Dendritic cell treated with granulocyte-macrophage colony-stimulating factor and Interleukin-4, amounts not matched to agents 40 ng/mL and 50 ng/mL, for 4 days (primary cell): ENCODE measurements around the gene RTEL1.
"Not testable (repeated sequence)": the region's sequence is repeated elsewhere in the genome, so short reads cannot be mapped to it uniquely, and the experiment has no call there.

Experiments used
- H3K27ac Mint-ChIP-seq: one replicate; pipeline ENCODE4 v1.8.0; 2022; ENCODE audit warnings: mild to moderate bottlenecking, mixed read lengths
- H3K27me3 Mint-ChIP-seq: one replicate; pipeline ENCODE4 v1.8.0; 2022; ENCODE audit warnings: mild to moderate bottlenecking, mixed read lengths
- H3K36me3 Mint-ChIP-seq: one replicate; pipeline ENCODE4 v1.8.0; 2022; ENCODE audit warnings: low read depth, mixed read lengths
- H3K4me1 Mint-ChIP-seq: one replicate; pipeline ENCODE4 v1.8.0; 2022; ENCODE audit warnings: low read depth, mixed read lengths
- H3K4me3 Mint-ChIP-seq: one replicate; pipeline ENCODE4 v1.8.0; 2022; ENCODE audit warnings: mild to moderate bottlenecking, moderate library complexity, mixed read lengths
- H3K9me3 Mint-ChIP-seq: one replicate; pipeline ENCODE4 v1.8.0; 2022; ENCODE audit warnings: mixed read lengths
- intact Hi-C: fragments of 100-400 bp; cut with micrococcal nuclease; formaldehyde crosslinking; loops from one replicate; pipeline ENCODE4 v1.15.0; 2022

Gene RTEL1

DNA sequence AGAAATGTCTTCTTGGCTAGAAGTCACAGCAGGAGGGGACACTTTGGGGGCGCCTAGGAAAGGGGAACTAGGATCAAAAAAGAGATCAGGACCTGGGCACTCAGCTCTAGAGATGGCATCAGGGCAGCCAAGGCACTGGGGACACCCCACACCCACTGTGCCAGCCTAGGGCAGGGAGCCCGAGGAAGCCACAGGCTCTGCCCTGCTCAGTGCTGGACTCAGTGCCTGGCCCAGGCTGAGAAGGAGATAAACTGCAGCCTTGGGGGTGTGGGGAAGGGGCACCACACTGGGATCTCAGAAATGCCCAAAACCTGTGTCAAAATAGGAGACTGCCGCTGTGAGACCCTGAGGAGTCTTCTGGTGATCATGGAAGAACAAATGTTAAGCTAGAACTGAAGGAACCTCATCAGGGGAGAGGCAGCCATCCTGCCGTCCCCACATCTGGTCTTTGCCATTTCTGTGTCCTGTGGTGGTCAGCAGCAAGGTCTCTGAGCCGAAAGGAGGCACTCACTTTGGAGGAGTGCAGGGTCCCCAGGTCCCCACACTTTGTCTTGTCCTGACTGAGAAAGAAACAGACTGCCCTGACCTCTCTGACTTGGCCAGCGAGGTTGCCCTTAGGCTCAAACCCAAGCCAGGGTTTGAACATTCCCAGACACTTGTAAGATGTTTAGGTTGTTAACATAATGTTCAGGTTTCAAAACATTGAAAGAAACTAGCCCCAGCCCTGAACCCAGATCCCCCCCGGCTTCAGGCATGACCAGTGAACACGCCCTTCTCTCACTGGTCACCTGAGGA, 47.3 kb downstream of the RTEL1 start:
- H3K4me1 Mint-ChIP-seq = peaks cover 40% of the 10 kb centered on the region
- no peak overlapping the region for H3K27ac Mint-ChIP-seq
- H3K9me3 Mint-ChIP-seq = no peaks in the 10 kb centered on the region
- no peak overlapping the region for H3K4me3 Mint-ChIP-seq
- no peaks in the 10 kb centered on the region for H3K27me3 Mint-ChIP-seq
- intact Hi-C loops = no loop called here
- H3K36me3 Mint-ChIP-seq = peaks cover 85% of the 10 kb centered on the region

DNA sequence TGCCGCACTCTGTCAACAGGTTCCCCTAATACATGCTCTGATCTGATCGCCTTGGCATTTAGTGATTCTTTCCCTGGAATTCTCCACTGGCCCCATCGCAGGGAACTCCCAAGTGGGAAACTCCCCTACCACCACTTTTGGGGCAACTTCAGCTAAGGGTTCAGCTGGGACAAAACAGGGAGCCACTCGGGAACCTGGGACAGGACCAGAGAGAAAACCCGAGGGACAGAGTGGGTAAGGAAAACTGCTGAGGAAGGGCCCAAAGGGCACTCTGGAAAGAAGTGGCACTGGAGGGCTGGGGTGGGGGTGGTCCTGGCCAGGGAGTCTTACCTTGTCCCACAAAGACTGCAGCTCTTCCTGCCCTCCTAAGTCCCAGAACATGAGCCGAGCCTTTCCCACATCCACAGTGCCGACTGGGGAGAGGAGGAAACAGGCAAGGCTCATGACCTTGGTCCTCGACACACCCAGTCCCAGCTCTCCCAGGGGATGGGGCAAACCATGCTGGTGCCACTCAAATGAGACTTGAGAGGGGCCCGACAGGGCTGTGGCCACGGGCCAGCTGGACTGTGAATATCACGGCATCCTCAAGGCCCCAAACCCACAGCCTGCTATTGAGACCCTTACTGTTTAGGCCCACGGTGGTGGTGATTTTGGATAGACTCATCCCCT, 48.0 kb downstream of the RTEL1 start:
- no peaks in the 10 kb centered on the region for H3K27me3 Mint-ChIP-seq
- peak overlapping the region; percentile 82 for H3K4me3 Mint-ChIP-seq
- H3K36me3 Mint-ChIP-seq = peaks cover 88% of the 10 kb centered on the region
- intact Hi-C loops = no loop called here
- H3K9me3 Mint-ChIP-seq = no peaks in the 10 kb centered on the region
- H3K4me1 Mint-ChIP-seq = peaks cover 48% of the 10 kb centered on the region
- H3K27ac Mint-ChIP-seq = peak overlapping the region; percentile 85

DNA sequence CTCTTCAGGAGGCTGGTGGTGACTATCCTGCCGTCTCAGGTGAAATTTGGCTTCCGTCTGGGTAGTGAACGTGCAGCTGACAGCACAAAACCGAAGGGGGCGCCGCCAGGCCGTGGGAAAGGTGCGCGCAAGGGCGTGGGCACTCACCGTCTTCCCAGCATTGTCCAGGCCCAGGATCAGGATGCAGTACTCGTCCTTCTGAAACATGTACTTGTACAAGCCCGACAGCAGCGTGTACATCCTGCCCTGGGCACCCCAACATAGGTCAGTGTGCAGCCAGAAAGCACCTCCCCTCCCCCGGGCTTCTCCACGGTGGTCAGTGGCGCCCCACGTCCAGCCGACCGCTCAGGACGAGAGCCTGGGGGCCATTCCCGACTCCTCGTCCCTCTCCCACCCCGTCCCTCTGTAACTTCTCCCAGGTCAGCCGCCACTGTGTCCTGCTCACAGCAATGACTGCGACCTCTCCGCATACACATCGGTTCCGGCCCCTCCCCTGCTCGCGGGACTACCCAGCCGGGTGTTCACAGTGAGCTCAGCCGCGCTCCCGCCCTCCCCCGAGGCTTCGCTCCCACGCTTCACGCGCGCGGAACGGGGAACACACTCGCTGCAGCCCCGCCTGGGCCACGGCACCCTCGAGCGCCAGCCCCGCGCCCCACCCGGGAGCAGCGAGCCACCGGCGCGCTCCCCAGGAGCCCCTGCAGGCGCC, 48.9 kb downstream of the RTEL1 start:
- intact Hi-C loops = no loop called here

DNA sequence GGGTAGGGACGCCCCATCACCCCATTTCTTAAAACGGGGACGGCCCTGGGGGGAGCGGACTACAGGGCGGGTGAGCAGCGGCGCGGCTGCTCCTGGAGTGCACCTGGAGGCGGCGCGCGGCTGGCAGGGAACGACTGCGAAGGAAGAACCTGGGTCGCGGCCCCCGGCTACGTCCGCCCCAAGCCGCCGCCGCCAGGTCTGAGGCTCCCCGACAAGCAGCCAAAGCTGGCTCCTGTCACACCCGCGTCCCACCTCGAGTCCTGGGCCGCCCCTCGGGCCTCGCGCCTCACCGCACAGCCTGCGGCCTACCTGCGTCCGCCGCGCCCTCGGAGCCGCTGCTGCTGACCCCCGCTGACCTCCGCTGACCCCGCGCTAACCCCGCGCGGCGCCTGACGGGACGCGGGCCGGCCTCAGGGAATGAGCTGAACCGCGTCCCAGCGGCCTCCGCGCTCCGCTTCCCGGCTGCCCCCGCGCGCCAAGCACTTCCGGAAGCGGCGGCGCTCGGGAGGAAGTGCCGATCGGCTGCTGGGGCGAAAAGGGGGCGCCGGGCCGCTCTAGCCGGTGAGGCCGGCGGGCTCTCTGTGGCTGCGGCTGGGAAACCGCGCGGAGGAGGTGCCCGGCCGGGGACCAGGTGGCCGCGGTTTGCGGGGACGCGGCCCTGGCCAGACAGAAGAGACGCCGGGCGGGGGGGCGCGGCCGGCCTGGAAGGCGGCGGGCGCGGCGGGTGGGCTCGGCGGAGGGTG, 49.6 kb downstream of the RTEL1 start, which contains the start of the genes ARFRP1 and ZGPAT:
Gene ARFRP1 (minus strand): TSS at position 419 of the 743 bp plus-strand sequence. CDS start 885 bp downstream, outside the sequence.
Gene ZGPAT (plus strand): TSS at position 482 of the 743 bp plus-strand sequence. CDS start 542 bp downstream, outside the sequence.
- intact Hi-C loops = no loop called here
- H3K4me3 Mint-ChIP-seq = peak within 1 kb of the TSS; percentile 82
- H3K27ac Mint-ChIP-seq = peak within 1 kb of the TSS; percentile 85
- peaks cover 94% of the 10 kb centered on the region for H3K36me3 Mint-ChIP-seq
- H3K27me3 Mint-ChIP-seq = no peaks in the 10 kb centered on the region
- H3K4me1 Mint-ChIP-seq = peaks cover 58% of the 10 kb centered on the region
- H3K9me3 Mint-ChIP-seq = peaks cover 7% of the 10 kb centered on the region

More for the DNA sequence above, 48.9 kb downstream of the RTEL1 start:
- peaks cover 94% of the 10 kb centered on the region for H3K36me3 Mint-ChIP-seq
- peaks cover 1% of the 10 kb centered on the region for H3K9me3 Mint-ChIP-seq
- peaks cover 51% of the 10 kb centered on the region for H3K4me1 Mint-ChIP-seq
- peak overlapping the region; percentile 82 for H3K4me3 Mint-ChIP-seq
- peak overlapping the region; percentile 85 for H3K27ac Mint-ChIP-seq
- H3K27me3 Mint-ChIP-seq = no peaks in the 10 kb centered on the region

DNA sequence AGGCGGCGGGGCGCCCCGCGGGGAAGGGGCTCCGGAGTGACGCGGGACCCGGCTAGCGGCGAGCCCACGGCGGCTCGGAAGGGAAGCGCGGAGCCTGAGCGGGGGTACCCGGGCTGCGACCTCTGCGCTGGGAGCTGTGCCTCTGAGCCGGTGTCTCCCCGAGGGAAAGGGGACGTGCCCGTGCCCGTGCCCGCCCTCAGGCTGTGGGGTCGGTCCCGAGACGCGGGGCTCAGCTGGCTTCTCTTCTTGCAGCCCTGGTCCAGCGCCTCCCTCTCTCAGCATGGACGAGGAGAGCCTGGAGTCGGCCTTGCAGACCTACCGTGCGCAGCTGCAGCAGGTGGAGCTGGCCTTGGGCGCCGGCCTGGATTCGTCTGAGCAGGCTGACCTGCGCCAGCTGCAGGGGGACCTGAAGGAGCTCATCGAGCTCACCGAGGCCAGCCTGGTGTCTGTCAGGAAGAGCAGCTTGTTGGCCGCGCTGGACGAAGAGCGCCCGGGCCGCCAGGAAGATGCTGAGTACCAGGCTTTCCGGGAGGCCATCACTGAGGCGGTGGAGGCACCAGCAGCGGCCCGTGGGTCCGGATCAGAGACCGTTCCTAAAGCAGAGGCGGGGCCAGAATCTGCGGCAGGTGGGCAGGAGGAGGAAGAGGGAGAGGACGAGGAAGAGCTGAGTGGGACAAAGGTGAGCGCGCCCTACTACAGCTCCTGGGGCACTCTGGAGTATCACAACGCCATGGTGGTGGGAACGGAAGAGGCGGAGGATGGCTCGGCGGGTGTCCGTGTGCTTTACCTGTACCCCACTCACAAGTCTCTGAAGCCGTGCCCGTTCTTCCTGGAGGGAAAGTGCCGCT, 50.4 kb downstream of the RTEL1 start:
- Mint-ChIP-seq H3K4me3 (peak overlapping the region; percentile 82), H3K4me1 (peaks cover 58% of the 10 kb centered on the region), H3K27ac (peak overlapping the region; percentile 85), H3K9me3 (peaks cover 7% of the 10 kb centered on the region), H3K36me3 (peaks cover 100% of the 10 kb centered on the region), H3K27me3 (no peaks in the 10 kb centered on the region)
- intact Hi-C loops = no loop called here

DNA sequence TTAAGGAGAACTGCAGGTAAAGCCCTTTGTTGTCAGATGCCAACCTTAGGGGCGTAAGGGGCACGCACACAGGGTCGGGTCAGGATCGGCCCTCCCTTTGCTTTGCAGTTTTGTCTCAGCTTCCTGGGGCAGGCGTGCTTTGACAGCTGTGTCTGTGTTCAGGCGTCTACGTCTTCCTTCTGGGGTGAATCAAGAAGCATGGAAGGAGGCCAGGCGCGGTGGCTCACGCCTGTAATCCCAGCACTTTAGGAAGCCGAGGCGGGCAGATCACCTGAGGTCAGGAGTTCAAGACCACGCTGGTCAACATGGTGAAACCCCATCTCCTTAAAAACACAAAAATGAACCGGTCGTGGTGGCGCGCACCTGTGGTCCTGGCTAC, 51.0 kb downstream of the RTEL1 start:
- Mint-ChIP-seq H3K4me1 (peaks cover 58% of the 10 kb centered on the region), H3K9me3 (peaks cover 7% of the 10 kb centered on the region), H3K27ac (peak overlapping the region; percentile 85), H3K36me3 (peaks cover 100% of the 10 kb centered on the region), H3K27me3 (no peaks in the 10 kb centered on the region), H3K4me3 (peak overlapping the region; percentile 82)
- intact Hi-C loops = no loop called here

DNA sequence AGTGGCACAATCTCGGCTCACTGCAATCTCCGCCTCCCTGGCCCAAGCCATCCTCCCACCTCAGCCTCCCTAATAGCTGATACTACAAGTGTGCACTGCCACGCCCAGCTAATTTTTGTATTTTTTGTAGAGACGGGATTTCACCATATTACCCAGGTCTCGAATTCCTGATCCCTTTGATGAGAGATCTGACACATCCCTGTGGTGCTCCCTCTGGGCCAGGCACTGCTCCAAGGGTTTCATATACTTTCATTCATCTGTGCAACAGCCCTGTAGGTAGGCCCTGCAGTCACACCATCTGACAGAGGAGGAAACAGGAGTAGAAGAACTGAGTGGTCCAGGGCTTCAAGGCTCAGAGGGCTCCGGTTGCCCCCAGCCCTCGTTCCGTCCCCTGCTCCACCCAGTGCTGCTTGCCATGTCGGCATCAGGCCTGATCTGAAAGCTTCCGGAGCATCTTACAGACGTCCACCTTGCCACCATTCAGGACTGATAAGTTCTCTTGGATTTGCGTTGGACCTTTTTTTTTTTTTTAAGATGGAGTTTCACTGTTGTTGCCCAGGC, 53.1 kb downstream of the RTEL1 start:
- H3K4me3 Mint-ChIP-seq = no peak overlapping the region
- peaks cover 100% of the 10 kb centered on the region for H3K36me3 Mint-ChIP-seq
- no peaks in the 10 kb centered on the region for H3K27me3 Mint-ChIP-seq
- no peak overlapping the region for H3K27ac Mint-ChIP-seq
- intact Hi-C loops = no loop called here
- H3K4me1 Mint-ChIP-seq = peaks cover 52% of the 10 kb centered on the region
- H3K9me3 Mint-ChIP-seq = peaks cover 7% of the 10 kb centered on the region

DNA sequence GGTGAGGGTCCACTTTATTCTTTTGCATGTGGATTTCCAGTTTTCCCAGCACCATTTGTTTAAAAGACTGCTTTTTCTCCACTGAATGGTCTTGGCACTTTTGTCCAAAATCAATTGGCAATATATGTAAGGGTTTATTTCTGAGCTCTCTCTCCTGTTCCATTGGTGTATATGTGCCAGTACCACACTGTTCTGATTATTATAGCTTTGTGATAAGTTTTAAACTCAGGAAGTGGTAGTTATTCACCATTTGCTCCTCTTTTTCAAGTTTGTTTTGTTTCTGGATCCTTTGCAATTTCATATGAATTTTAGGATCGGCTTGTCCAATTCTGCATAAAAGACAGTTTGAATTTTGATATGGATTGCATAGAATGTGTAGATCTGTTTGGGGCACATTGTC, 54.1 kb downstream of the RTEL1 start:
- H3K36me3 Mint-ChIP-seq = peaks cover 100% of the 10 kb centered on the region
- no peak overlapping the region for H3K27ac Mint-ChIP-seq
- peaks cover 42% of the 10 kb centered on the region for H3K4me1 Mint-ChIP-seq
- no peaks in the 10 kb centered on the region for H3K27me3 Mint-ChIP-seq
- H3K9me3 Mint-ChIP-seq = peaks cover 7% of the 10 kb centered on the region
- intact Hi-C loops = no loop called here
- H3K4me3 Mint-ChIP-seq = no peak overlapping the region

DNA sequence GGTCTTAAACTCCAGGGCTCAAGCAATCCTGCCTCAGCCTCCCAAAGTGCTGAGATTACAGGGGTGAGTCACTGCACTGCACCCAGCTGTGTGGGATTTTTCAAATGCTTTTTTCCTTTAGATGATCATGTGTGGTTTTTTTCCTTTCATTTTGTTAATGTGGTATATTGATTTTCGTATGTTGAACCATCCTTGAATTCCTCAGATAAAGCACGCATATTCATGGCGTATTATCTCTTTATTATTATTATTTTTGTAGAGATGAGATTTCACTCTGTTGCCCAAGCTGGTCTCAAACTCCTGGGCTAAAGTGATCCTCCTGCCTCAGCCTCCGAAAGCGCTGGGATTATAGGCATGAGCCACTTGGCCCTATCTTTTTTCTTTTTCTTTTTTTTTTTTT, 56.7 kb downstream of the RTEL1 start:
- intact Hi-C loops = no loop called here
- Mint-ChIP-seq H3K27ac (no peak overlapping the region), H3K9me3 (peaks cover 16% of the 10 kb centered on the region), H3K4me1 (peaks cover 26% of the 10 kb centered on the region), H3K36me3 (peaks cover 100% of the 10 kb centered on the region), H3K4me3 (no peak overlapping the region), H3K27me3 (no peaks in the 10 kb centered on the region)

DNA sequence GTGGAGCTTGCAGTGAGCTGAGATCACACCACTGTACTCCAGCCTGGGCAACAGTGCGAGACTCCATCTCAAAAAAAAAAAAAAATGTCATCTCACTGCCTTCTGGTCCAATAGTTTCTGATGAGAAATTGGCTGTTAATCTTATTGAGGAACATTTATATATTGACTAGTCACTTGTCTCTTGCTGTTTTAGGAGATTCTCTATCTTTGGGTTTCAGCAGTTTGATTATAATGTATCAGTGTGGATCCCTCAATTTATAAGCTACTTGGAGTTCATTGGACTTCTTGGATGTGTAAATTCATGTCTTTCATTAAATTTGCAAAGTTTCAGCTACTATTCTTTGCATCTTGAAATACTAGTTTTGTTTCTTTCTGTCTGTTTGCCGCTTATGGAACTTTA, 60.9 kb downstream of the RTEL1 start:
- intact Hi-C loops = no loop called here
- peaks cover 9% of the 10 kb centered on the region for H3K9me3 Mint-ChIP-seq
- no peak overlapping the region for H3K27ac Mint-ChIP-seq
- no peaks in the 10 kb centered on the region for H3K27me3 Mint-ChIP-seq
- no peak overlapping the region for H3K4me3 Mint-ChIP-seq
- peaks cover 100% of the 10 kb centered on the region for H3K36me3 Mint-ChIP-seq
- H3K4me1 Mint-ChIP-seq = peaks cover 11% of the 10 kb centered on the region

DNA sequence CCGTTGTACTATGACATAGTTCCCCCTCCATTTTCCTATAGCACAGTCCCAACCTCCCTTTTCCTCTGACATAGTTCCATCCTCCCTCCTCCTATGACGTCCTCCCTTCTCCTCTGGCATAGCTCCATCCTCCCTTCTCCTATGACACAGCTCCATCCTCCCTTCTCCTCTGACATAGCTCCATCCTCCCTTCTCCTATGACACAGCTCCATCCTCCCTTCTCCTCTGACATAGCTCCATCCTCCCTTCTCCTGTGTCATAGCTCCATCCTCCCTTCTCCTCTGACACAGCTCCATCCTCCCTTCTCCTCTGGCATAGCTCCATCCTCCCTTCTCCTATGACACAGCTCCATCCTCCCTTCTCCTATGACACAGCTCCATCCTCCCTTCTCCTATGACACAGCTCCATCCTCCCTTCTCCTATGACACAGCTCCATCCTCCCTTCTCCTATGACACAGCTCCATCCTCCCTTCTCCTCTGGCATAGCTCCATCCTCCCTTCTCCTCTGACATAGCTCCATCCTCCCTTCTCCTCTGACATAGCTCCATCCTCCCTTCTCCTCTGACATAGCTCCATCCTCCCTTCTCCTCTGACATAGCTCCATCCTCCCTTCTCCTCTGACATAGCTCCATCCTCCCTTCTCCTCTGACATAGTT, 65.0 kb downstream of the RTEL1 start:
- intact Hi-C loops, H3K27ac Mint-ChIP-seq, H3K4me3 Mint-ChIP-seq, H3K4me1 Mint-ChIP-seq, H3K27me3 Mint-ChIP-seq: not testable (repeated sequence)
- H3K9me3 Mint-ChIP-seq = peaks cover 18% of the 10 kb centered on the region
- H3K36me3 Mint-ChIP-seq = peaks cover 91% of the 10 kb centered on the region

DNA sequence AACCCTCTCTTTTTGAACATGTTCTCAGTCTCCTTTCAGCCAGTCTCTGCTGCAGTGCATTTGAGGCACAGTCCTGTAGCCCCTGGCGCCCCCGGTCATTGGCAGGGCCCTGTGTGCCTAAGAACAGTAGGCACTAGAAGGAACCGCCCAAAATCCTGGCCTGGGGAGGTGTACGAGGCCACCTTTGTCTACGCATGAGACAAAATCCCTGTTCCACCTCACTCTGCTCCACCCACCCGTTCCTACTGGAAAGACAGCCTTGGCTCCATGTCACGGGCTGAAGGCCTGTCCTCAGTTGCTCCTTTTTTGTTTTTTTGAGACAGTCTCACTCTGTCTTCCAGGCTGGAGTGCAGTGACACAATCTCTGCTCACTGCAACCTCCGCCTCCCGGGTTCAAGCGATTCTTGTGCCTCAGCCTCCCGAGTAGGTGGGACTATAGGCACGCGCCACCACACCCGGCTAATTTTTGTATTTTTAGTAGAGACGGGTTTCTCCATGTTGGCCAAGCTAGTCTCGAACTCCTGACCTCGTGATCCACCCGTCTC, 72.1 kb downstream of the RTEL1 start:
- Mint-ChIP-seq H3K4me1 (peaks cover 14% of the 10 kb centered on the region), H3K36me3 (peaks cover 19% of the 10 kb centered on the region)
- H3K9me3 Mint-ChIP-seq, H3K4me3 Mint-ChIP-seq, H3K27me3 Mint-ChIP-seq, intact Hi-C loops, H3K27ac Mint-ChIP-seq: not testable (repeated sequence)
